CD14-positive monocyte (primary cell): ENCODE measurements around the gene LAYN. TPM values are rescaled to one million over a fixed set of nuclear protein-coding genes. Genes with fewer than 3 reads are reported as not detected.

Experiments used
- DNase-seq, 3 donors: peaks; one replicate each; pipeline ENCODE4 v3.0.0-alpha.2; 2011 to 2022
- H2AFZ ChIP-seq: 2 replicates; pipeline ENCODE4 v1.6.0; 2012; ENCODE audit warnings: mild to moderate bottlenecking, low read depth, low read length, inconsistent platforms; ENCODE audit not compliant: insufficient read depth, poor library complexity, severe bottlenecking
- H3K27ac ChIP-seq, 2 donors: 1 replicate in 1 of 2; 2 replicates in 1 of 2; pipeline ENCODE4 v1.5.1; 2012 to 2013; ENCODE audit warnings: low read length in 2 of 2, control low read depth in 1 of 2, inconsistent platforms in 1 of 2, low read depth in 1 of 2, mild to moderate bottlenecking in 1 of 2
- H3K27me3 ChIP-seq, 2 donors: one replicate each; pipeline versions ENCODE4 v1.6.0 to v1.6.1; 2011 to 2013; ENCODE audit warnings: low read length in 2 of 2; ENCODE audit not compliant: control insufficient read depth in 2 of 2, insufficient read depth in 2 of 2
- H3K36me3 ChIP-seq, 2 donors: replicated peaks in 1 of 2; 1 replicate in 1 of 2; 2 replicates in 1 of 2; pipeline versions ENCODE4 v1.5.1 to v1.6.1; 2012 to 2013; ENCODE audit warnings: low read length in 2 of 2, control low read depth in 1 of 2, inconsistent platforms in 1 of 2, mild to moderate bottlenecking in 1 of 2; ENCODE audit not compliant: insufficient read depth in 2 of 2, control insufficient read depth in 1 of 2
- H3K4me1 ChIP-seq, 2 donors: 1 replicate in 1 of 2; 2 replicates in 1 of 2; pipeline versions ENCODE4 v1.5.1 to v1.6.1; 2012 to 2013; ENCODE audit warnings: low read length in 2 of 2, control low read depth in 1 of 2, inconsistent platforms in 1 of 2, mild to moderate bottlenecking in 1 of 2, moderate library complexity in 1 of 2; ENCODE audit not compliant: insufficient read depth in 2 of 2, control insufficient read depth in 1 of 2
- H3K4me2 ChIP-seq: replicated peaks from 2 replicates; pipeline ENCODE3; 2012; ENCODE audit warnings: low read length, moderate library complexity, mild to moderate bottlenecking; ENCODE audit not compliant: poor library complexity, severe bottlenecking; ENCODE audit errors: extremely low read depth
- H3K4me3 ChIP-seq, 3 experiments: fragments of 200-600 bp in 1 of 3; sonication (generic) in 1 of 3; replicated peaks in 1 of 3; 1 replicate in 2 of 3; 2 replicates in 1 of 3; pipeline ENCODE4 v1.5.1; 2011 to 2013; ENCODE audit warnings: low read length in 3 of 3, mild to moderate bottlenecking in 3 of 3, control low read depth in 2 of 3, low read depth in 2 of 3, inconsistent platforms in 1 of 3, moderate library complexity in 1 of 3
- H3K79me2 ChIP-seq: 2 replicates; pipeline ENCODE4 v1.6.0; 2012; ENCODE audit warnings: mild to moderate bottlenecking, control low read depth, inconsistent platforms, low read length, moderate library complexity; ENCODE audit not compliant: insufficient read depth
- H3K9ac ChIP-seq: 2 replicates; pipeline ENCODE4 v1.6.0; 2017; ENCODE audit warnings: low read length, mild to moderate bottlenecking; ENCODE audit not compliant: insufficient read depth, poor library complexity, severe bottlenecking
- H3K9me3 ChIP-seq, 2 donors: replicated peaks in 1 of 2; 1 replicate in 1 of 2; 2 replicates in 1 of 2; pipeline versions ENCODE4 v1.5.1 to v1.6.1; 2012 to 2013; ENCODE audit warnings: low read length in 2 of 2, control low read depth in 1 of 2; ENCODE audit not compliant: control insufficient read depth in 1 of 2, insufficient read depth in 1 of 2
- H4K20me1 ChIP-seq: 2 replicates; pipeline ENCODE4 v1.6.0; 2012; ENCODE audit warnings: mild to moderate bottlenecking, low read length, control low read depth, moderate library complexity; ENCODE audit not compliant: insufficient read depth
- H3K27ac Mint-ChIP-seq, 7 donors: one replicate each; pipeline ENCODE4 v1.8.0; 2020; ENCODE audit warnings: mild to moderate bottlenecking in 7 of 7, mixed read lengths in 7 of 7, moderate library complexity in 6 of 7, inconsistent platforms in 2 of 7
- H3K27me3 Mint-ChIP-seq, 3 donors: one replicate each; pipeline ENCODE4 v1.8.0; 2021 to 2022; ENCODE audit warnings: low read depth in 3 of 3, mild to moderate bottlenecking in 3 of 3, mixed read lengths in 3 of 3, moderate library complexity in 3 of 3, inconsistent platforms in 1 of 3
- H3K36me3 Mint-ChIP-seq, 2 donors: one replicate each; pipeline ENCODE4 v1.8.0; 2020; ENCODE audit warnings: mixed read lengths in 2 of 2, inconsistent platforms in 1 of 2, mild to moderate bottlenecking in 1 of 2
- H3K4me1 Mint-ChIP-seq: one replicate; pipeline ENCODE4 v1.8.0; 2020; ENCODE audit warnings: mild to moderate bottlenecking, mixed read lengths
- H3K4me3 Mint-ChIP-seq, 2 donors: one replicate each; pipeline ENCODE4 v1.8.0; 2020; ENCODE audit warnings: mild to moderate bottlenecking in 2 of 2, mixed read lengths in 2 of 2, moderate library complexity in 1 of 2
- H3K9me3 Mint-ChIP-seq, 7 donors: one replicate each; pipeline ENCODE4 v1.8.0; 2020 to 2022; ENCODE audit warnings: mixed read lengths in 7 of 7, mild to moderate bottlenecking in 6 of 7, moderate library complexity in 6 of 7, inconsistent platforms in 2 of 7
- CTCF ChIP-seq: fragments of 200-600 bp; IDR thresholded peaks from one replicate; pipeline ENCODE4 v1.8.0; 2022; ENCODE audit warnings: antibody characterized with exemption, mild to moderate bottlenecking
- WGBS: methylation state at CpG from one replicate; pipeline ENCODE4 v1.1.5; 2013; ENCODE audit warnings: missing lambda C conversion rate; ENCODE audit not compliant: insufficient coverage; 5-methylcytosine and 5-hydroxymethylcytosine counted together
- intact Hi-C, 2 donors: fragments of 100-400 bp; cut with micrococcal nuclease; formaldehyde crosslinking; loops; one replicate each; pipeline versions ENCODE4 v1.15.0 to v1.15.1; 2023
- polyA plus RNA-seq, 3 donors: library from polyadenylated mRNA; depleted of rRNA in 1 of 3; unstranded in 2 of 3; stranded (reverse) in 1 of 3; fragments of 300-500 nt in 2 of 3; fragments of >200 nt in 1 of 3; fragmentation: Illumina TruSeq in 2 of 3; gene quantifications; 1 replicate in 2 of 3; 2 replicates in 1 of 3; pipeline ENCODE4 v1.2.3, GENCODE V29; 2012 to 2021

Gene LAYN
- polyA plus RNA-seq, 3 donors: not detected

DNA sequence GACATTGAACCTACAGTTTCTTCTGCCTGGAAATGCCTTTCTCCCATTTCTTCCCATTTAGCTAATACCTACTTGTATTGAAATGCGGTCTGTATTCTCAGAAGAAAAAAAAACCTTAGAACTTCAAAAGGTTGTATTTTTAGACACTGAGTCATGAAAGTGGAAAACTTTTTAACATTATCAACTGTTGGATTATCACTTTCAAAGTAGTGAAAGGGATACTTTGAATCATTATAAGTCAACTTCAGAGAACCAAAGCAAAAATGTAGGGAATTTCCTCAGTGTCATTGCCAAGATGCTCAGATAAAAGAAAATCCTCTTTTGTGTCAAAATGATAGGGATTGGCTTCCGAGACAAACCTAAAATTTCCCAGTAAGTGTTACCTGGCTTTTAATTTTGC is 19.4 kb upstream of the LAYN start:
- H2AFZ ChIP-seq: no peak overlapping the region
- no CpG with 5 or more reads among the region's 2 CpGs for WGBS
- H3K4me3 ChIP-seq: no peak overlapping the region
- no peaks in the 10 kb centered on the region for H3K79me2 ChIP-seq
- H3K9ac ChIP-seq: no peak overlapping the region
- H4K20me1 ChIP-seq: no peaks in the 10 kb centered on the region
- Mint-ChIP-seq H3K4me1 (peaks cover 9% of the 10 kb centered on the region), H3K36me3 (no peaks in the 10 kb centered on the region), H3K27ac (no peak overlapping the region), H3K9me3 (no peaks in the 10 kb centered on the region), H3K4me3 (no peak overlapping the region), H3K27me3 (peaks cover 0 to 1% (median 0%) of the 10 kb centered on the region in 3 donors)
- H3K4me1 ChIP-seq: peaks cover 3% of the 10 kb centered on the region in 2 donors
- H3K4me2 ChIP-seq: no peak overlapping the region
- TF ChIP-seq CTCF: no peak
- no peaks in the 10 kb centered on the region for H3K36me3 ChIP-seq
- no peaks in the 10 kb centered on the region for H3K27me3 ChIP-seq
- H3K27ac ChIP-seq: no peak overlapping the region
- DNase-seq: no peak
- intact Hi-C loops: no loop called here
- H3K9me3 ChIP-seq: no peaks in the 10 kb centered on the region

GRCh38 chr11:111522426-111522825 is 18.1 kb upstream of the LAYN start:
- no peaks in the 10 kb centered on the region for H3K9me3 Mint-ChIP-seq
- WGBS: 93% methylated on average over 2 of the region's 5 CpGs
- H3K36me3 Mint-ChIP-seq: no peaks in the 10 kb centered on the region
- H3K4me1 Mint-ChIP-seq: peaks cover 9% of the 10 kb centered on the region
- Histone ChIP-seq H3K9ac (no peak overlapping the region), H3K9me3 (no peaks in the 10 kb centered on the region), H3K4me1 (peaks cover 3% of the 10 kb centered on the region in 2 donors), H3K4me3 (no peak overlapping the region), H3K4me2 (no peak overlapping the region), H4K20me1 (no peaks in the 10 kb centered on the region), H3K79me2 (no peaks in the 10 kb centered on the region), H3K36me3 (no peaks in the 10 kb centered on the region), H3K27ac (no peak overlapping the region), H2AFZ (no peak overlapping the region), H3K27me3 (no peaks in the 10 kb centered on the region)
- intact Hi-C loops: no loop called here
- peaks cover 0 to 1% (median 0%) of the 10 kb centered on the region in 3 donors for H3K27me3 Mint-ChIP-seq
- DNase-seq: no peak
- TF ChIP-seq CTCF: no peak
- no peak overlapping the region for H3K4me3 Mint-ChIP-seq
- no peak overlapping the region for H3K27ac Mint-ChIP-seq
